ENCODE measurements around the gene CILP.
"Not testable (repeated sequence)": the region's sequence is repeated elsewhere in the genome, so short reads cannot be mapped to it uniquely, and the experiment has no call there.

Gene CILP

DNA sequence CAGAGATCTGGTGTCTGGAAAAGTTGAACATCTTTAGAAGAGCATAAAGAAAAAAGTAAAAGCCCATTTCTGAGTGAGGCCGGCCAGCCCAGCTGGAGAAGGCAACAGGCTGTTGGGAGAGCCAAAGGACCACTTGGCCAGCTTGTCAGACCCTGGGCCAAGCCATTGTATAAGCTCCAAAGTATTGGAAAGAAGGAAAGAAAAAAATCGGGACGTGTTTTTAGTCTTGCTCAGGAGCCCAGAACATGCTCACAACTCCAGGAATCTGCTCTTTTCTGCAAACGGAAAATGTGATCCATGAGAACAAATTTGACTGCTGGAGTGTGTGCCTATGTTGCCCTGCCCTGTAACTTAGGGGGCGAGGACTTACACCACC lies 15.7 kb downstream of the CILP start:
- no peak for TF ChIP-seq GATA1 (IDR thresholded peaks at IDR 0.05; ENCODE audit: low read depth, low read length)
- no peak for TF ChIP-seq POLR2A (IDR thresholded peaks at IDR 0.05; ENCODE audit: low read length)

DNA sequence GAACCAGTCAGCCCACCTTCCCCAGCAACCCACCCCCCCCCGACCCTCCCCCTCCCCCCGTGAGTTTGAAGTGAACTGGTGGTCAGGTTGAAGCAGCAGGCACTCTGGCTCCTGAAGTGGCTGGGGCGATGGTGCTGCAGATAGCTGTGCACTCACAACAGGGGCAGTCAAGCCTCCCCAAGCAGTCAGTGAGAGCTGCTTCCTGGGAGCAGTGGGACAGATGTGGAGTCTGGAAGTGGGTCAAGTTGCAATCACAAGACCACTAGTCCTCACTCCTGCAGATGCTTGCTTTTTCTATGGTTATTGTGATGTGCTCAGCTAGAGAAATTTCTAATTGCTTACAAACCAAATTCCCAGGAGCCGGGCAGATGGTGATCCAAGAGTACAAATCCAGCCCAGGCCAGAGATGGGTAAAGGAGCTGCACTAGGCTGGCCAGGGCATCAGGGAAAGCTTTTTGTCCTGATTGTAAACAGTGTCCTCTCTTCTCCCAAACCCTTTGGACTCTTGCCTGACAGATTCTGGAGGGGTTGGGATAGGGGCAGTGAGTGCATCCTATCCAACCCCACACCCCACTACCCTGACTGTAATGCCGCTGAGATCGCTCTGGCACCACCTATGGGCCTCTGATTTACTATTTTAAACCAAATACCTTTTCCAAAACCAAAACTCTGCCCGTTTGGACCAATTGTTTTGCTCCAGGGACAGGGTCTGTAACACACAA lies 16.3 kb downstream of the CILP start:
- DNase-seq: no peak
- TF ChIP-seq POLR2A (IDR thresholded peaks at IDR 0.05; ENCODE audit: low read length) (no peak), GATA1 (IDR thresholded peaks at IDR 0.05; ENCODE audit: low read depth, low read length) (no peak)

More for the DNA sequence above, 15.7 kb downstream of the CILP start:
- DNase-seq: no peak

DNA sequence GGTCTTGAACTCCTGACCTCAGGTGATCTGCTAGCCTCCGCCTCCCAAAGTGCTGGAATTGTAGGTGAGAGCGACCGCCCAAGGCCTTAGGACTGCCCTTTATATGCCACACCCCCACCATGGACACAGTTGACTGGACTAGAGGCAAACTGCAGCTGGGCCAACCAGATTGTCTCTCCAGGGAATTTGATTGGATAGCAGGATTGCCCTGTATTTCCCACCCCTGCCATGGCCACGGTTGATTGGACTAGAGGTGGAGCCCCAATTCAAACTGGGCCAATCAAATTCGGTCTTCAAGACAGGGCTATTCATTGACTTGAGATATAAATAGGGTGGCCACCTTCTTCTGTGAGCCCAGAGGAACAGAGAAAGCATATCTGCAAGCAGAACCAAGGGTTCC lies 19.3 kb downstream of the CILP start:
- DNase-seq: peak; percentile 18 to 32
- TF ChIP-seq GATA1 (IDR thresholded peaks at IDR 0.05; ENCODE audit: low read depth, low read length): no peak
- TF ChIP-seq POLR2A (IDR thresholded peaks at IDR 0.05; ENCODE audit: low read length): no peak

GRCh38 chr15:65189102-65189740 lies 22.1 kb downstream of the CILP start:
- TF ChIP-seq GATA1 (IDR thresholded peaks at IDR 0.05; ENCODE audit: low read depth, low read length): no peak
- no peak for TF ChIP-seq POLR2A (IDR thresholded peaks at IDR 0.05; ENCODE audit: low read length)
- peak; percentile 49 to 66 for DNase-seq

DNA sequence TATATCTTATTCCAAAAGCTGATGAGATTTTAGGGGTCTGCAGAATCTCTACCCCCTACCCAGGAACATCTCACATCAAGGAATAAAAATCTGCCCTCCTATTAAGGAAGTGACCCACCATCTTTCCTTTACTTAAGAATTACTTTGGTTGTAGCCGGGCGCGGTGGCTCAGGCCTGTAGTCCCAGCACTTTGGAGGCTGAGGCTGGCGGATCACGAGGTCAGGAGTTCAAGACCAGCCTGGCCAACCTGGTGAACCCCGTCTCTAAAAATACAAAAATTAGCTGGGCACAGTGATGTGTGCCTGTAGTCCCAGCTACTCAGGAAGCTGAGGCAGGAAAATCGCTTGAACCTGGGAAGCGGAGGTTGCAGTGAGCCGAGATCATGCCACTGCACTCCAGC lies 22.8 kb downstream of the CILP start:
- DNase-seq: not testable (repeated sequence)

- TF ChIP-seq GATA1 (IDR thresholded peaks at IDR 0.05; ENCODE audit: low read depth, low read length) (no peak), POLR2A (IDR thresholded peaks at IDR 0.05; ENCODE audit: low read length) (peak; percentile 64)
- DNase-seq: peak; percentile 96 to 97
Measured at GRCh38 chr15:65184868-65185717, 26.2 kb downstream of the CILP start, which contains the start of gene CLPX. CLPX (minus strand) TSS chr15:65185342; CDS start chr15:65185153, 189 bp downstream.

GRCh38 chr15:65184305-65184867 lies 26.9 kb downstream of the CILP start:
- no peak for TF ChIP-seq GATA1 (IDR thresholded peaks at IDR 0.05; ENCODE audit: low read depth, low read length)
- TF ChIP-seq POLR2A (IDR thresholded peaks at IDR 0.05; ENCODE audit: low read length): no peak
- DNase-seq: peak; percentile 80 to 84

- DNase-seq: no peak
- TF ChIP-seq POLR2A (IDR thresholded peaks at IDR 0.05; ENCODE audit: low read length): no peak
- no peak for TF ChIP-seq GATA1 (IDR thresholded peaks at IDR 0.05; ENCODE audit: low read depth, low read length)
Measured at GRCh38 chr15:65183865-65184159, 27.5 kb downstream of the CILP start.

DNA sequence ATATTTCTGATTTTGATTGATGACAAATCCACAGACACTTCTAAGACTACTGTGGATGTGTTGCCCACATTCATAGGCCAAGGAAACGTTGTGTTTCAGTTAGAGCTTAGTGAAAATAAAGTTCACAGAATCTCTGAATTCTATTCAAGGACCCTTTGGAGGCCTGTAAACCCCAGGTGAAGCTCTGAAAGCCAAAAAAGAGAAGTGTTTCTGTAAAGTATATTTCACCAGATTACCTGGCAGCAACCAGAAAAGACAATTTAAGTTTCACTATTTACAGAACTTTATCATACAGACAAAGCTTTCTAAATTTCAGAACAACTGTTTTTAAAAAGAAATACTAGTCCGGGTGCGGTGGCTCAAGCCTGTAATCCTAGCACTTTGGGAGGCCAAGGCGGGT lies 28.7 kb downstream of the CILP start:
- TF ChIP-seq GATA1 (IDR thresholded peaks at IDR 0.05; ENCODE audit: low read depth, low read length) (no peak), POLR2A (IDR thresholded peaks at IDR 0.05; ENCODE audit: low read length) (no peak)
- no peak for DNase-seq

GRCh38 chr15:65181582-65182353 lies 29.5 kb downstream of the CILP start:
- DNase-seq: not testable (repeated sequence)

DNA sequence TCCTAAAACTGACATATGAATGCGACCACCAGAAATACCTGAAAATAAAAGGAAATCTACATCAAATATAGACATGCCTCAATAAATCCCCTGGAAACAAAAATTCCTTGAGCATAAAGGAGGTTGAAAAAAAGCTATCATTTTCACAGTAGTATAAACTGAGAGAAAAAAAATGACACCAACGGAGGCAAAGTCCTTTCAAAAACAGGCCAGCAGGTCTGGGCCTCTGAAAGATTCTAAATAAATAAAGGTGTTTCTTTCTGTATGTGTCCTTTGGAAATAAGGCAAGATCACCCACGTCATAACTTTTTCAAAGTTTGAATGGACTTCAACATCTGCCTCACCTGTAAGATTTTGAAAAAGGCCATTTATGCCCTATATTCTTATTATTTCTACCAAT lies 31.1 kb downstream of the CILP start:
- no peak for DNase-seq
- TF ChIP-seq POLR2A (IDR thresholded peaks at IDR 0.05; ENCODE audit: low read length): no peak
- no peak for TF ChIP-seq GATA1 (IDR thresholded peaks at IDR 0.05; ENCODE audit: low read depth, low read length)

DNA sequence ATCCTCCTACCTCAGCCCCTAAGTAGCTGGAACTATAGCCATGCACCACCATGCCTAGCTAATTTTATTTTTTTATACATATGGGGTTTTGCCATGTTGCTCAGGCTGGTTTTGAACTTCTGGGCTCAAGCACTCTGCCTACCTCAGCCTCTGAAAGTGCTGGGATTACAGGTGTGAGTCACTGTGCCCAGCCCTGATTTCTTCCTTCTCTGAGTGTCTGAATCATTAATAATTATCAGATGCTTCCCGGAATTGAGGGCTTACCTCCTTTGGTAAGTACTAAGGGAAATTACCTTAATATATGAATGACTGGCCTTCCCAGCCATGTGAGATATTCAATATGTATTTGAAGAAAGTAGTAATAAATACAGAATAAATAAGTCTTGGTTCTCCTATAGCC lies 33.4 kb downstream of the CILP start:
- TF ChIP-seq GATA1 (IDR thresholded peaks at IDR 0.05; ENCODE audit: low read depth, low read length): no peak
- no peak for TF ChIP-seq POLR2A (IDR thresholded peaks at IDR 0.05; ENCODE audit: low read length)
- peak in 1 of 2 experiments; percentile 19 for DNase-seq

DNA sequence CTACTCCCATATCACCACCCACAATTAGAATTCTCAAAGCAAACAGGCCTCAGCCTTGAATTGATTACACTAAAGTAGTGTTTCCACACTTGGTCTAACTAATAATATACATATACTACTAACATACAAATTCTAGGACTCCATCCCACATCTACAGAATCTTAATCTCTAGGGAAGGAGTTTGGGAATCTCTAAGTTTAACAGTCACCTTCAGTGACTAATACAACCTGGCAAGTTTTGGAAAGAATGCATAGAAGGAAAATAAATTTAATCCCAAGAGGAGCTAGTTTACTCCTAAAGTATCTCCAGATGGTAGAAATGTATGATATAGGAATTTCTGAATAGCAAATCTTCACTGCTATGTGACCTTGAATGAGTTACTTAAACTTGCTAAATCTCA lies 35.2 kb downstream of the CILP start:
- no peak for TF ChIP-seq POLR2A (IDR thresholded peaks at IDR 0.05; ENCODE audit: low read length)
- TF ChIP-seq GATA1 (IDR thresholded peaks at IDR 0.05; ENCODE audit: low read depth, low read length): no peak
- no peak for DNase-seq

GRCh38 chr15:65175511-65175910 lies 35.8 kb downstream of the CILP start:
- DNase-seq: no peak
- TF ChIP-seq GATA1 (IDR thresholded peaks at IDR 0.05; ENCODE audit: low read depth, low read length) (no peak), POLR2A (IDR thresholded peaks at IDR 0.05; ENCODE audit: low read length) (no peak)
